ENCODE results near the gene CHST15.

DNA sequence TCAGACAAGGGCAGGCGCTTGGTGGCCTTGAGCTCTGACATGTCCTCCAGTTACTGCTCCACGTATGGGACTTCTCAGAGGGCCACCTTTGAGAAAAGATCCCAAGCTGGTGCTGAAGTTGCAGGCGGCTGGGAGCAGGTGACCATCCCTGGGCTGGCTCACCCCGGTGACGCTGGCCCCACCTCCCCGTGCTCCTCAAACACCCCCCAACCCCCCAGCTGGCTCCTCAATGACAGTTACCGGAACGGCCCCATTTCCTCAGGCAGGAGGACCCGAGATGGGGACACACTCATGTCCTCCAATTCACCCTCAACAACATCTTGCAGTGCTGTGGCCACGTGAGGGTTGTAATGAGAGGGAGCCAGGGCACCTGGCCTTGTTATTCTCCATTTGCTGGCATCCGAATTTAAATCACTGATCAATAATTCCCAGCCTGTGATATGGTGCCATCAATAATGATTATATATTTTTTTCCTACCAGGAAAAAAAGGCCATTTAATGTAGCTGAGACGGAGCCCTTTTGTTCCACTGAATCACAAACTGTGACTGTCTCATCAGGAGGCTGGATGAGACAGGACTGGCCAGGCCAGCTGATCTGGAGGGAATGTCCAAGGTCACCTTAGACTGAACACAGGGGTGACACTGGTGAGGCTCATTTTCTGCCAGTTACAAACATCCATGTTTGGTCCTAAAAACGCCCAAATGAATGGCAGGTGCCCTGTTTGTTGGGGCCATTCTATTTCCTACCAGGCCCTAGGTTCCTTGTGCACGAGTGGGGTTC, 64.5 kb downstream of the CHST15 start:
- TF ChIP-seq MAFK (IDR thresholded peaks at IDR 0.05; ENCODE audit: low read depth, low read length) (no peak), CTCF (IDR thresholded peaks at IDR 0.05; ENCODE audit: control extremely low read depth in 1 of 3, insufficient read depth in 1 of 3, low read depth in 1 of 3, low read length in 3 of 3) (no peak), HDAC6 (IDR thresholded peaks at IDR 0.05; ENCODE audit: low read depth, low read length) (no peak), SUZ12 (IDR thresholded peaks at IDR 0.05; ENCODE audit: low read length) (no peak), POLR2AphosphoS5 (IDR thresholded peaks at IDR 0.05; ENCODE audit: low read depth, low read length) (no peak), YY1 (IDR thresholded peaks at IDR 0.05; ENCODE audit: low read depth, low read length) (no peak)
